Measurements from ENCODE around the gene SLC25A41. TPM values are rescaled to one million over a fixed set of nuclear protein-coding genes. Genes with fewer than 3 reads are reported as not detected.

SLC25A41 gene
- total and polyA plus RNA-seq, 2 of the 13 experiments (the other 11 are each of a cell fraction or from before 2014, with no cell fraction given): 0.33 to 0.95 TPM

GRCh38 chr19:6393983-6394412 lies 39.6 kb downstream of the SLC25A41 start (continued):
- TF ChIP-seq ZNF280D (CRISPR knock-in tag; IDR thresholded peaks at IDR 0.05): 0 out of 2 replicates have a peak, but pooled peaks have one; percentile 22

- Histone ChIP-seq H3K79me2 (ENCODE audit: insufficient read depth, low read length) (peaks cover 18% of the 10 kb centered on the region), H3K9ac (ENCODE audit: insufficient read depth, low read depth, low read length) (peak within 1 kb of the TSS; percentile 88), H3K36me3 (replicated peaks in 1 of 2; ENCODE audit: control insufficient read depth in 1 of 2, insufficient read depth in 2 of 2, low read length in 2 of 2) (peaks cover 7 to 17% of the 10 kb centered on the region in 2 experiments), H3K27ac (ENCODE audit: extremely low read length, insufficient read depth, low read length) (peak within 1 kb of the TSS; percentile 65), H3K4me1 (ENCODE audit: insufficient read depth, low read length) (peaks cover 24% of the 10 kb centered on the region), H3K4me3 (replicated peaks in 1 of 3; ENCODE audit: insufficient read depth in 1 of 3, low read depth in 2 of 3, low read length in 3 of 3) (peak within 1 kb of the TSS; percentile 81 to 99 (median 92)), H3K4me2 (ENCODE audit: low read depth, low read length) (peak within 1 kb of the TSS; percentile 96), H3K9me3 (ENCODE audit: low read length) (no peaks in the 10 kb centered on the region), H4K20me1 (ENCODE audit: insufficient read depth, low read length) (no peaks in the 10 kb centered on the region), H3K27me3 (ENCODE audit: control insufficient read depth in 1 of 2, insufficient read depth in 2 of 2, low read length in 2 of 2) (no peaks in the 10 kb centered on the region; a peak in 1 of 5 replicates), H2AFZ (ENCODE audit: low read length) (peak within 1 kb of the TSS; percentile 95)
- ChIA-PET CTCF (ENCODE audit: low intra/inter-chr PET ratio, low total read pairs) (no interaction called here), POLR2A (interaction anchor here (1.3 to 5.5 kb wide), 3 partner anchors 9 to 32 kb away, joined by 8 to 45 read pairs (median 15); partner anchors contain the start of genes ALKBH7 and KHSRP)
- BruUV-seq (replicated peaks): no TSS peak
- peak; percentile 72 for FAIRE-seq
- in situ Hi-C loops (cut with HindIII; ENCODE audit: extremely low pct_ligation_motif_present, low pct_unique_long_range_greater_than_20kb): no loop called here
- peak; percentile 89 for DNase-seq (ENCODE audit: low spot score)
- WGBS (ENCODE audit: low lambda C conversion rate): 0% methylated on average over 6 of the region's 69 CpGs
- ATAC-seq: peak; percentile 92
- intact Hi-C loops (cut with micrococcal nuclease; ENCODE audit: unreplicated experiment): no loop called here
- TF ChIP-seq ISL2 (CRISPR knock-in tag; IDR thresholded peaks at IDR 0.05): peak; percentile 42; the same call in 1 of the 2 replicates
- TF ChIP-seq THAP7 (CRISPR knock-in tag; IDR thresholded peaks at IDR 0.05): peak; percentile 27; the same call in 1 of the 2 replicates
- 0 out of 2 replicates have a peak, but pooled peaks have one; percentile 14 for TF ChIP-seq UBTF (CRISPR knock-in tag; IDR thresholded peaks at IDR 0.05)
- peak; percentile 31; the same call in 1 of the 2 replicates for TF ChIP-seq ZBTB39 (CRISPR knock-in tag; IDR thresholded peaks at IDR 0.05)
- peak; percentile 54; the same call in 1 of the 2 replicates for TF ChIP-seq HCFC1 (IDR thresholded peaks at IDR 0.05; ENCODE audit: low read depth, low read length)
- TF ChIP-seq ZNF660 (CRISPR knock-in tag; IDR thresholded peaks at IDR 0.05; ENCODE audit: borderline replicate concordance, low read depth): no peak
- no peak for TF ChIP-seq ZFAT (CRISPR knock-in tag; conservative IDR thresholded peaks at IDR 0.05)
Observed at GRCh38 chr19:6393074-6393982, 40.2 kb downstream of the SLC25A41 start, which contains the start of gene GTF2F1. Gene GTF2F1 (minus strand): TSS chr19:6393164. CDS start chr19:6392995, 169 bp downstream.

Data from HepG2 (cell line).